PFSK-1 (cell line): ENCODE data around the gene ABR.

Source experiments
- FOXP2 ChIP-seq: optimal IDR thresholded peaks from 2 replicates; pipeline ENCODE3; 2011; ENCODE audit warnings: borderline replicate concordance, control low read depth, inconsistent platforms; ENCODE audit not compliant: insufficient read depth; ENCODE audit errors: extremely low read length, extremely low read depth
- POLR2AphosphoS5 ChIP-seq: IDR thresholded peaks from 2 replicates; pipeline ENCODE4 v1.6.1; 2012; ENCODE audit warnings: low read depth, mild to moderate bottlenecking, control low read depth, low read length, moderate library complexity
- REST ChIP-seq, 2 experiments: IDR thresholded peaks; 2 replicates each; pipeline versions ENCODE4 v1.6.1 to v1.8.0; 2011 to 2012; ENCODE audit warnings: low read depth in 2 of 2, low read length in 2 of 2, control low read depth in 1 of 2, inconsistent platforms in 1 of 2, mild to moderate bottlenecking in 1 of 2, moderate library complexity in 1 of 2; ENCODE audit not compliant: insufficient read depth in 1 of 2
- SIN3A ChIP-seq: IDR thresholded peaks from 2 replicates; pipeline ENCODE4 v1.6.1; 2012; ENCODE audit warnings: mild to moderate bottlenecking, low read length, moderate library complexity, borderline replicate concordance; ENCODE audit not compliant: insufficient read depth
- TAF1 ChIP-seq: IDR thresholded peaks from 2 replicates; pipeline ENCODE4 v1.6.1; 2012; ENCODE audit warnings: low read length, control low read depth, borderline replicate concordance; ENCODE audit not compliant: insufficient read depth

Gene ABR

GRCh38 chr17:1146561-1147265 is 33.1 kb downstream of the ABR start:
- TF ChIP-seq TAF1 (no peak), REST (IDR thresholded peaks at IDR 0.05; ENCODE audit: insufficient read depth in 1 of 2, low read depth in 2 of 2, low read length in 2 of 2) (no peak)

GRCh38 chr17:1145311-1145986 is 34.3 kb downstream of the ABR start:
- no peak for TF ChIP-seq FOXP2
- no peak for TF ChIP-seq TAF1
- no peak for TF ChIP-seq POLR2AphosphoS5
- no peak for TF ChIP-seq SIN3A
- TF ChIP-seq REST (IDR thresholded peaks at IDR 0.05; ENCODE audit: insufficient read depth in 1 of 2, low read depth in 2 of 2, low read length in 2 of 2): no peak

- TF ChIP-seq REST (IDR thresholded peaks at IDR 0.05; ENCODE audit: insufficient read depth in 1 of 2, low read depth in 2 of 2, low read length in 2 of 2) (no peak), SIN3A (no peak), POLR2AphosphoS5 (no peak), TAF1 (no peak), FOXP2 (no peak)
Observed at GRCh38 chr17:1144162-1144561, 35.6 kb downstream of the ABR start.

GRCh38 chr17:1143573-1143972 is 36.2 kb downstream of the ABR start:
- TF ChIP-seq SIN3A (no peak), FOXP2 (no peak), POLR2AphosphoS5 (no peak), REST (IDR thresholded peaks at IDR 0.05; ENCODE audit: insufficient read depth in 1 of 2, low read depth in 2 of 2, low read length in 2 of 2) (no peak), TAF1 (no peak)

- TF ChIP-seq SIN3A (no peak), POLR2AphosphoS5 (no peak), FOXP2 (no peak), REST (IDR thresholded peaks at IDR 0.05; ENCODE audit: insufficient read depth in 1 of 2, low read depth in 2 of 2, low read length in 2 of 2) (no peak), TAF1 (no peak)
Observed at GRCh38 chr17:1142561-1142971, 37.2 kb downstream of the ABR start.
